HG03571 (cell line): Measurements from ENCODE around the gene BRWD1.

Source experiments
- ATAC-seq: cut with Tn5 transposase; IDR thresholded peaks from one replicate; pipeline ENCODE4 v1.9.1; 2021; ENCODE audit not compliant: unreplicated experiment

The BRWD1 gene

GRCh38 chr21:39204134-39204533 is 109.3 kb downstream of the BRWD1 start:
- ATAC-seq: no peak

- no peak for ATAC-seq
Measured at GRCh38 chr21:39198800-39199199, 114.6 kb downstream of the BRWD1 start.

- ATAC-seq: no peak
Measured at GRCh38 chr21:39197448-39198233, 115.8 kb downstream of the BRWD1 start.

GRCh38 chr21:39196838-39197237 is 116.6 kb downstream of the BRWD1 start:
- no peak for ATAC-seq

DNA sequence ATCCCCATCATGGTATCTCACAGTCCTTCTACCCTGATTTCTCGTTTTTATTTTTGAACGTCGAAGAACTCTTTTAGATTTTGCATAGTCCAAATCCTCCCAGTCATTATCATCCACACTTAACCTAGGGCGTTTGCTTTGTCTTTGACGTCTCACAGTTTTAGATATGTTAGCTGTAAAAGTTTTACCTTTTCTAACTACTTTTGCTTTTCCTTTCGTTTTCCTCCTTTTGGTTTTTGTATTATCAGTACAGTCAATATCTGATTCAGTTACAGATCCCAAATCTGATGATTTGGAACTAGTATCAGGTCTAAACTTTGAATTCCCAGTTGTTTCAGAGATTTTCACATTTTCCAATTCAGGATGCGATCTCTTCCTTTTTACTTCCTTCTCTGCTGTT is 117.1 kb downstream of the BRWD1 start:
- ATAC-seq: no peak

GRCh38 chr21:39193380-39193779 is 120.1 kb downstream of the BRWD1 start:
- no peak for ATAC-seq

DNA sequence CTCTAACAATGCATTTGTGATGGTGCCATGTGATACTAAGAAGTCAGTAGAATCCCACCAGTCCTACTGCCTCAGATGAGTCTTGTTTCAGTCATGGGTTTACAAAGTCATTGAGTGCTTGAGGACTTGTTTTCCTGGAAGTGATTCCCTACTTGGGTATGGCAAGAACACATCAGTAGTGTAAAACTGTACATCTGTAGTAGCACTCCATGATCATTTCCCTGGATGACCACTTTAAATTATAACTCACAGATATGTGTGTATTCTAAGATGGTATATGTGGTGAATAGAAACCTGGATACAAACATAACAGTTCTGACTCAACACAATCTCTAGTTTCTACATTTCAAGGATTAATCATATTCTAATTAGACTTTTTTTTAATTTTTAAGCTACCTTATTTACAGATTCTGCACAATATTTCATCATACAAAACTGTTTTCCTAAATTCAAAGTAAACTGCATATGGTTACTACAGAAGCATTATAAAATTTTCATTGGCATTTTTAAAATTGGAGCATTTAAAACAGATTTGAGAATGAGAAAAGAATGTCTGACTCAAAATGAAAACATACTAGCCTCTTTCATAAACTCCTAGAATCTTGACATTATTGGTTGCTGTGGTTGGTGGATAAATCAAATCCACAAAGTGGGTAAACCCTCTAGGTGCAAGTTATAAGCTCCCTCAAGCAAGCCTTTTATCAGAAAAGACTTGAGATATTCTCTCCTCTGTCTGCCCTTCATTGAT is 123.4 kb downstream of the BRWD1 start:
- no peak for ATAC-seq

- ATAC-seq: no peak
Measured at GRCh38 chr21:39188521-39189139, 124.8 kb downstream of the BRWD1 start.

- no peak for ATAC-seq
Measured at GRCh38 chr21:39187141-39187540, 126.3 kb downstream of the BRWD1 start.

DNA sequence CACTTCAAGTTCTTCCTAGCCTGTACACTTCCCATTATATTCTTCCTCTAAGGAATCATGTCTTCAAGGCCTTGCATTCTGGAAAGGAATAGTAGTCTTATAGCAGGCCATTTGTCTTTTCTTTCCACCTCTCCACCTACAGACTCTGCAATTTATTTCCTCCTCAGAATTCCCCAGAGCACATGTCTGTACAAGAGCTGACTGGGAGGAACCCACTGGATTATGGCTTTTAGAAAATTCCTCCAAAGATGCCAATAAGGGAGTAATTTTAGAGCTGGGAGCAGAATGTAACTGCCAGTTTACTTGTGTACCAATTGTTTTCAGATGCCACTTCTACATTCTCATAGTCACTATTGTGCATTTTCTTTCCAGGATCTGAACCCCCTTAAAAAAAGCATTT is 126.8 kb downstream of the BRWD1 start:
- no peak for ATAC-seq

DNA sequence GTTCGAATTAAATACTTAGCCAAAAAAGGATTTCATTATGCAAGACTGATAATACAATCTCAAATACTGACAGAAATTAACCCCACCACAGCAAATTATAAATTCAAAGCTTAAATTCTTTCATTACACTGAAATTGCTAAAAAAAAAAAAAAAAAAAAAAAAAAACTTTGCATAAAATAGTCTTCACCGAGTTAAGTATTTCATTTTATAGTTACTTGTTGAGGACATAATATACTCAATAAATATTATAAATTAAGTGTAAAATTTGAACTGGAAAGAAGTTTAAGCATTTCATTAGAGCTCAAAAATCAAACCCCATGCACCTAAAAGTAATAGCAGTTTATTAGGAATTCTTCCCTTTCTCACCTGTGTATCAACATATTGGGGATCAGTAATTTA is 128.3 kb downstream of the BRWD1 start:
- ATAC-seq: no peak

GRCh38 chr21:39184050-39184980 is 129.1 kb downstream of the BRWD1 start:
- no peak for ATAC-seq

GRCh38 chr21:39183272-39184049 is 130.0 kb downstream of the BRWD1 start, which contains the start of gene PSMG1:
PSMG1 (minus strand) TSS chr21:39183451; CDS start chr21:39183385, 66 bp downstream.
- peak; percentile 81 for ATAC-seq

DNA sequence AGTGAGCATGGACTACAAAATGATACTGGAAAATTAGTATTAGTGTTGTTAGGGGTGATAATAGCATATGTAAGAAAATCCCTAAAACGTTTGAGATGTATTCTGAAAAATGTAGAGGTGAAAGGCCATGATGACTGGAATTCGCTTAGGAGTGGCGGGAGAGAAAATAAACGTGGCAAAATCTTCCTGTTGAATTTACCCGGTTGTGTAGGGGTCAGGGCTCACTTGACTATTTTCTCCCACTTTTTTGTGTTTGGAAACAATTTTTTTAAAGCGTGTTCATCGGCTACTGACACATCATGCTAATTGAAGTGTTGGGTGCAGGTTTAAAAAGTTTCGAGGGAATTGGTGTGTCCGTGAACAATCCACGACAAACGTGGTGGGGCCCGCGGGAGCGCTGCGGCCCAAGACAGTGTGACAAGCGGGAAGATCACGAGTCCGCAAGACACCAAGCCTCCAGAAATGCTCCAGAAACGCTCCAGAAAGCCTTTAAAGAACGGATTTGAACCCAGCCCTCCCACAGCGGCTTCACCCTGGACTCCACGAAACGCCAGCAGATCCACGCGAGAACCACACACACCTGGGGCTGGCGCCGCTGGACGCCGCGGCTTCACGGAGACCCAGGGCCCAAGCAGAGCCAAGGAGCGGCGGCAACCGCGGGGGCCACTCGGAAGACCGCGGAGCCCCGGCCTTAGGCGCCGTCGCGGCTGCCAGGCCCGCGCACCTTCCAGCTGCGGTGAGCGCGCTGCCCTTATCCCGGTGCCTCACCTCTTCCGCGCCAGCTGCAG is 130.8 kb downstream of the BRWD1 start:
- ATAC-seq: peak; percentile 23

- ATAC-seq: no peak
Measured at GRCh38 chr21:39182016-39182415, 131.4 kb downstream of the BRWD1 start.

- no peak for ATAC-seq
Measured at GRCh38 chr21:39181205-39181818, 132.1 kb downstream of the BRWD1 start.

- ATAC-seq: no peak
Measured at GRCh38 chr21:39180429-39181019, 132.9 kb downstream of the BRWD1 start.

- ATAC-seq: no peak
Measured at GRCh38 chr21:39178421-39178820, 135.0 kb downstream of the BRWD1 start.
